Lower leg skin (tissue), 3 donors: Measurements from ENCODE around the gene ZNF512.

Experiments
- CTCF ChIP-seq, 3 donors: fragments of 450-650 bp; IDR thresholded peaks; one replicate each; pipeline ENCODE4 v1.5.1; 2016; ENCODE audit warnings: antibody characterized with exemption in 3 of 3, mild to moderate bottlenecking in 3 of 3, moderate library complexity in 2 of 3
- POLR2A ChIP-seq, 2 donors: fragments of 450-650 bp; IDR thresholded peaks; one replicate each; pipeline ENCODE4 v1.6.1; 2016 to 2017; ENCODE audit warnings: antibody characterized with exemption in 2 of 2, mild to moderate bottlenecking in 1 of 2, moderate library complexity in 1 of 2

- TF ChIP-seq CTCF (IDR thresholded peaks at IDR 0.05) (no peak), POLR2A (IDR thresholded peaks at IDR 0.05) (no peak)
Observed at GRCh38 chr2:27552941-27553340, 29.9 kb upstream of the ZNF512 start.
